Measurements from ENCODE around the gene BBS7.

Gene BBS7

DNA sequence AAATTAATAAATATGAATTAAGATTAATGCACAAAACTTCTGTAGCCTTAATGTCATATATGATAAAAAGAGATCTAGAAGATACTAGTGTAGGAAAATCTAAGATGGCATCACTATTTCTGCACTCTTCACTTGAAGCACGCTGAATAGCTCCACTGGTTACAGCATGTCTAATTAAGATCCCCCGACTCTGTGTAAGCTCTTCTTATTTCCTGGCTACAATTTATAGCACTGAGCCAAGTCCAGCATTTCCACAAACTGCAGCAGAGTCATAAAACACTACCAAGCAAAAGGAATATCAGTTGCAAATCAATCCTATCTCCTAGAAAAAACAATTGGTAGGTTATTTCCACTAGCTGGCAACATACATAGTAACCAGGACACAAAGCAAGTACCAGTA is 45.3 kb downstream of the BBS7 start:
- DNase-seq (ENCODE audit: low spot score) = no peak

DNA sequence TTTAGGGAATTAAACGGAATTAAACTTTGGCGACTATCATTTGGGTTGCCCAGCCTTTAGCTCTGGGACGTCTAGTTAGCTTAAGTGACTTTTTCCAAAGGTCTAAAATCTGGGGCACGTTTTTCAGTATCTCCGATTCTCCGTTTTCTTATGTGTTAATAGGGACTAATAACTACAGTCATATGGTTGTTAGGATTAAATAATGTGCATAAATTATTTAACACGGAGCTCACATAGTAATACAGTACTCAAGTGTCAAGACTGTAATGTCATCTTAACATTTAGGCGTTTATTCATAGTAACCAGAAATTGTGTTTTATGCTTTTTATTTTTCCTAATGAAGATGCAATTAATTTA is 46.1 kb downstream of the BBS7 start:
- DNase-seq (ENCODE audit: low spot score) = no peak

DNA sequence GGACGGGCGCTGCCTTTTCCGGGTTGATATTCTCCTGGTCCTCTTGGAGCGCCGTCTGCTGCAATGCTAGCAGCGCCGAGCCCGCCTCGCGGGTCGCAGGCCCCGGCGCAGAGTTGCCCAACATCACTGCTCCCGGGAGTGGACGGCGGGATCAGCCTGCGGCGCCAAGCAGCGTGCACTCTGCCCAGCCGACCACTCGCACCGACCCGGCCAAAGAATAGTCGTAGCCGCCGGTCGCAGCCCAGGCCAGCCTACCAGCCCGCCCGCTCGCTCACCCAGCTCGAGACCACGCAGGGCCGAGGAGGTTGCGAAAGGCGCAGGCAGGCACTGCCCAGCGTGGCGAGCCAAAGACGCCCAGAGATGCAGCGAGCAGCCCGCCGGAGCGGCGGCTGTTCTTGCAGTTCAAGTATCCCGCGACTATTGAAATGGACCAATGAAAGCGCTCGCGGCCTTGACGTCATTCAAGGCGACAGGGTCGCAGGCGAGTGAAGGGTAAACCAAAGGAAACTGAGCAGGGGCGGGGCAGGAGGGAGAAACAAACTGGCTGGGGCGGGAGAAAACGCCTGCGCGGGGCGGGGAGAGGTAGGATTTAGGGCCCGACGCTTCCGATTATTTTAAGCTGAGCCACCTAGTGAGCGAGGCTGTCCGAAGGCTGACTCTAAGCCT is 46.6 kb downstream of the BBS7 start, which contains the start of gene CCNA2:
Gene CCNA2 (minus strand): TSS at position 379 of the 666 bp plus-strand sequence. CDS start 255 bp downstream, at position 124.
- peak; percentile 97 for DNase-seq (ENCODE audit: low spot score)

DNA sequence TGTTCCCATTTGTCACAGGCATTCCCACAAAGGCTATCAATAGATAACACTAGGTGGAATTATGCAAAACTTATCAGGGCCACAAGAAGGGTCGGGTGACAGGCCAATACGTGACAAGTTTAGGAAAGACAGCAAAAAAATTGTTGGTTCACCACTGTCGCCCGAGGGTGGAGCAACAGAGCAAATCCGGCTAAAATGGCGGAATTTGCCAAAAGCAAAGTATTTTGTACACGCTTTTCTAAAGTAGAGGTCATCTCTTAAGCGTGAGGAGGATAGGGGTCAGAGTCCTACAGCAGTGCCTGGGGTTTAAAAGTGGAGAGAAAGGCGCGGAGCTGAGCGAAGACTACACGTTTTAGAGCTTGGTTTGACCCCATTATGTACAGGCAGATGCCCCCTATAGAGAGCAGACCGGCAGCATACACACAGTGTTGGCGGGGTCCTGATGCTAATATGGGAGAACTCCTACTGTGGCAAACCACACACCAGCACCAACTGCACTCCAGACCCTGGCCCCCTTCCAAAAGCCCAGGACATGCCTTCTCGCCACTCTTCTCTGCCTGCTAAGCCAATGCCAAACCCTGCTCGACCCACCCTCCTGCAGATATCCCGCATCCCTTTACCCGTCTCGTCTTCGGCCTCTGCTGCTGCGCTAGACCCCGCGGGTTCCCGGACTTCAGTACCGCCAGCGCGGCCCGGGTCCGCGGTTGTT is 47.3 kb downstream of the BBS7 start:
- DNase-seq (ENCODE audit: low spot score) = peak; percentile 27

GRCh38 chr4:121822047-121822446 is 48.2 kb downstream of the BBS7 start:
- DNase-seq (ENCODE audit: low spot score) = no peak

DNA sequence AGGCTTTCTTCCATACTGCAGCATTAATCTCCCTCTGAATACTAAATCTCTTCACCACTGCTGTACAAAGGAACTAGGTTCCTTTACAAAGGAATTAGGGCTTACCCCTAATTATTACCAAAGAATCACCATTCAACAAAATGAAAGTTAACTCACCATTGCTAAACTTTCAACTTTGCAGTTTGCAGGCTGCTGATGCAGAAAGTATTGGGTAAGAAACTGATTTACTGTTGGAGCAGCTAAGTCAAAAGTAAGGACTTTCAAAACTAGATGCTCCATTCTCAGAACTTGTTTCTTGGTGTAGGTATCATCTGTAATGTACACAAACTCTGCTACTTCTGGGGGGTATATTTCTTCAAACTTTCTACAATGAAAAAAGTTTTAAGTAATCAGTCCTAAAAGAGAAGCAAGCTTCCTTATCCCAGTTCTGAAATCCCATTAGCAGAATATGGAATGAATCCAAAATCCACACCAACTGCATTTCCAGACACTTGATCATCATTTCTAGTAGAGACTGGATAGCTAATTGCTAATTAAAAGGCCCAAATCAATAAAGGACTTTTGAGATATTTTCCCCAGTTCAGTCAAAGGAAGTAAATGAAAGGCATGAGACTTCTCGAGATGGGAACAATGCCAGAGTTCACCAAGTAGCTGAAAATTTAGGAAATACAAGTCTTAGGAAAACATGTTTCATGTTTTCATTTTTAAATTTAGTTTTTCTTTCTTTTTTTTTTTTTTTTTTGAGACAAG is 50.9 kb downstream of the BBS7 start:
- DNase-seq (ENCODE audit: low spot score) = no peak

- no peak for DNase-seq (ENCODE audit: low spot score)
These were observed 52.1 kb downstream of the BBS7 start for GRCh38 chr4:121818215-121818614.

DNA sequence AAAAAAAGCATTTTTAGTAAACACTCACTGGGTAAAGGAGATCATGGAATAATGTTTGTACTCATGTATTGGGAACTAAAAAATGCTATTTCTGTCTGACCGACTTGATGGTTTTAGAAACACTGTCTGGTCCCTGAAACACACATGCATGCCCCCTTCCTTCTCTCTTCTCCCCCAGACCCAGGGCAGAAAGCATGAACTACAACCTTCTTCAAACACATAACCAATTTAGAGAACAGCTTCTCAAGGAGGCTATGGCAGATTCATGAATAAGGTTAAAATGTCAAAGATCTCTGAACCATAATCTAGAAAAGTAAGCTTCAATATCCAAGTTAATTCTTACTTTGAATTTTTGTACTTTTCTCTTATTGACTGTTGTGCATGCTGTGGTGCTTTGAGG is 52.6 kb downstream of the BBS7 start:
- DNase-seq (ENCODE audit: low spot score) = no peak

DNA sequence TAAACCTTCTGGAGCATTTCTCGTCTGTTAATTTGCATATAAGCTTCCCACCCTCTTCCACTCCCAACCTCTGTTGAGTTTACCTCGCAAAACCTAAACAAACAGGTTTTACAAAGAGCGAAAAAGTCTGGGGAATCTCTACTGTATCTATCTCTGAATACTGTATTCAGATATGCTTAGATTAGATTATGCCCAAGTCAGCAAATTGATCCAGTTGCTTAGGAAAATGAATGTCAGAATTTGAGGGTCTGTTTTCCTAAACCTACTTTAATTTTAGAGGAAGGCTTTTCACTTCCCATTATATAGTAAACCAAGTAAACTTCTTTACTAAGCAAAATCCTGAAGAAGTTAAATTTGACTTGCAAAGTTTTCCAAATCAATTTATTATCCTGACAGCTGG is 53.3 kb downstream of the BBS7 start:
- no peak for DNase-seq (ENCODE audit: low spot score)

- DNase-seq (ENCODE audit: low spot score) = no peak
These were observed 55.5 kb downstream of the BBS7 start for GRCh38 chr4:121814756-121815155.

DNA sequence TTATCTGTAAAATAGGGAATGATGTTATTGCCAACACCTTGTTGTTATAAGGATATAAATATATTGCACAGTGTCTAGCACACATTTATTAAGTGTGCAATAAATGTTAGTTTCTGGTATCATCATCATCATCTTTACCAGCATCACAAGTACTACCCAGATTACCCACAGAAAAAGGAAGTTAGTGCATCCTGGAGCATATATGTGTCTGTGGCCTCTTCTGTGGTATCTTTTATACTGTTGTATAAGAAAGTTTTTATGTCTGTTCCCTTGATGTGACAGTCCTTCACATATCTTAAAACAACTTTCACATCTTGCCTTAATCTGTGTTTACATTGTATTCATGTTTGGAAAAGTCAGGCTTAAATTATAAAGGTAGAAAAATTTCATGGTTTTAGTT is 59.2 kb downstream of the BBS7 start:
- DNase-seq (ENCODE audit: low spot score) = no peak

- no peak for DNase-seq (ENCODE audit: low spot score)
These were observed 63.9 kb downstream of the BBS7 start for GRCh38 chr4:121806411-121806810.

GRCh38 chr4:121801715-121802075 is 68.6 kb downstream of the BBS7 start:
- DNase-seq (ENCODE audit: low spot score) = no peak

DNA sequence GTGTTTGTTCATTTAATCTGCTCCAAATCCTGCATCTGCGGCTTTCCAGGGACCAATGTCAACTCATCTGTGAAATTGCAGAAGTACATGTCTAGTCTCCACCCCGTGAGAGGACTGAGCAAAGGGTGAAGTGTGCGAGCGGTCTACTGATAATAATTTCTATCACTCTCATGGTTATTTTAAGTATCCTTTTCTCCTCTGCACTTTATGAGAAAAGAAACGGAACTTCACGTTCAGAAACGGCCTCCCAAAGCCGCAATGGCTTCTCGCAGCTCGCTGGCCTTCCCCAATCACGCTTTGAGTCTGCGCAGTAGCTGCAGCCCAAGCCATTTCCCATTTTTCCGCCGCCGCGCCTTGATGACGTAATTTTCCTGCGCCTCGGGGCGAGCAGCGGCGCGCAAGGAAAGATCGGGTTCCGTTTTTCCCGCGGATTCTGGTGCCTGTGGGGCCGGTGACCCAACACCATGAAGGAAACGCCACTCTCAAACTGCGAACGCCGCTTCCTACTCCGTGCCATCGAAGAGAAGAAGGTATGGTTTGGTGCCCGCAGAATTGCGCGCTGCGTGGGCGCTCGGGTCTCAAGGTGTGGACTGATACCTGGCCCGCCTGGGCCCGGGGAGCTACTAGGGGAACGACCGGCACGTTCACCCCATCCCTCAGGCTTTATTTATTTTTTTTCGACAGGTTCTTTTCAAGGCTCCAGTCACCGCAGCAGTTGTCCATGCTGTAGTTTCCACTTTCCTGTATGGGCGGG is 69.1 kb downstream of the BBS7 start, which contains the start of gene EXOSC9:
Gene EXOSC9 (plus strand): TSS at position 363 of the 754 bp plus-strand sequence. CDS start 102 bp downstream, at position 465.
- peak; percentile 92 for DNase-seq (ENCODE audit: low spot score)

DNA sequence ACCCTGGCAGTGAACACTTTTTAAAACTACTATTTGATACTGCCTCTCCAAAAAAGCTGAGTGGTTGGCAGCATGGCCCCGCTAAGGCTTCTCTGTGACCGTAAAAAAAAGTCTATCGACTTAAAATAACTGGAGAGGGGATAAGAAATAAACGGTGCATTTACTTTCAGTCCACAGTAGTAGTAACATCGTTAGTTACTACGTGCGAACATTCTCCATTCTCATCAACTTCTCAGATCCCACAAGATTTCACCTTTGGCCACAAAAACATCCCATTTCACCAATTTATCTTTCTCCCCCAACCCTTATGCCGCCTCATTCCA is 69.7 kb downstream of the BBS7 start:
- DNase-seq (ENCODE audit: low spot score) = no peak

GRCh38 chr4:121799867-121800501 is 70.3 kb downstream of the BBS7 start:
- no peak for DNase-seq (ENCODE audit: low spot score)

DNA sequence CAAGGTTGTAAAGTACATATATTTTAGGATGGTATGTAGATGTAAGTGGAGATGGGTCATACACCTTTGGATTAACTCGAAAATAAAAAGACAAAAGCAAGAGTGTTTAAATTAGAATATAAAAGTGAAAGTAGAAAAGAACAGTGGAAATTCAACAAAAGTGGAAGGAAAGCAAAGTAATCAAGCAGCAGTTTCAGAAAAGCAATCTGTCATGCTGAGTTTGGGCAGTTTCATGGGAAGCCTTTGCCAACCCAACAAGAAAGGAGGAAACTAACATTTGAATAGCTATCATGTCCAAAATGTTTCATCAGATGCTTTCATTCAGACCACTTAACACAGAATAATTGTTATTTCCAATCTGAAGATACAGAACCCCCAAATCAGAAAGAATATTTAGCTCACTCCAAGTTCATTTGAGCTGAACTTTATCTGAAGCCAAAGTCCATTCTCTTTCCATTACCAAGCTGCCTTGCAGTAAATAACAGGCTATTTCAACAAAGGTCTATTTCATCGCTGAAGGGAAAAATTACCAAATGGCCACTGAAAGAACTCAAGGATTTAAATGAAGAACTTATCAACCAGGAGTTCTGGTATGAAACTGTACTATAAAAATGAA is 71.0 kb downstream of the BBS7 start:
- no peak for DNase-seq (ENCODE audit: low spot score)

DNA sequence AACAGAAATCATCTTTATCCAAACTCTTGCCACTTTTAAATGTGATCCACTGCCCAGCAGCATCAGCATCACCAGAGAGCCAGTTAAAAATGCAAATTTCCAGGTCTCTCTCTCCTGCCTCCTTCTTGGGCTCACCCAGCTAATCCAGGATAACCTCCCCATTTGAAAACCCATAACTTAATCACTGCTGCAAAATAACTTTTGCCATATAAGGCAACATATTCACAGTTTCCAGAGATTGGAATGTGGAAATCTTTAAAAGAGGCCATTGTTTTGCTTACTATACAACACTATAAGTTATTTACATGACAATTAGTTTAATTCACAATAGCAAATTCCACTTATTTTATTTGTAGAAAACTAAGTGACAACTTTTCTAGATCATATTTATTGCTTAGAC is 74.0 kb downstream of the BBS7 start:
- DNase-seq (ENCODE audit: low spot score) = no peak

- DNase-seq (ENCODE audit: low spot score) = peak; percentile 30
These were observed 75.6 kb downstream of the BBS7 start for GRCh38 chr4:121794505-121795188.

GRCh38 chr4:121792966-121793365 is 77.3 kb downstream of the BBS7 start:
- DNase-seq (ENCODE audit: low spot score) = no peak

- DNase-seq (ENCODE audit: low spot score) = peak; percentile 64
These were observed 78.8 kb downstream of the BBS7 start for GRCh38 chr4:121791481-121791880.

Data from GM03348 (cell line).